CD14-positive monocyte (primary cell): ENCODE measurements around the gene VPS35L. TPM values are rescaled to one million over a fixed set of nuclear protein-coding genes. Genes with fewer than 3 reads are reported as not detected.
A peak's percentile ranks its signal among the peaks of the same experiment; 100 is the strongest.

Experiments
- DNase-seq, 3 donors: peaks; one replicate each; pipeline ENCODE4 v3.0.0-alpha.2; 2011 to 2022
- H2AFZ ChIP-seq: 2 replicates; pipeline ENCODE4 v1.6.0; 2012; ENCODE audit warnings: mild to moderate bottlenecking, low read depth, low read length, inconsistent platforms; ENCODE audit not compliant: insufficient read depth, poor library complexity, severe bottlenecking
- H3K27ac ChIP-seq, 2 donors: 1 replicate in 1 of 2; 2 replicates in 1 of 2; pipeline ENCODE4 v1.5.1; 2012 to 2013; ENCODE audit warnings: low read length in 2 of 2, control low read depth in 1 of 2, inconsistent platforms in 1 of 2, low read depth in 1 of 2, mild to moderate bottlenecking in 1 of 2
- H3K27me3 ChIP-seq, 2 donors: one replicate each; pipeline versions ENCODE4 v1.6.0 to v1.6.1; 2011 to 2013; ENCODE audit warnings: low read length in 2 of 2; ENCODE audit not compliant: control insufficient read depth in 2 of 2, insufficient read depth in 2 of 2
- H3K36me3 ChIP-seq, 2 donors: replicated peaks in 1 of 2; 1 replicate in 1 of 2; 2 replicates in 1 of 2; pipeline versions ENCODE4 v1.5.1 to v1.6.1; 2012 to 2013; ENCODE audit warnings: low read length in 2 of 2, control low read depth in 1 of 2, inconsistent platforms in 1 of 2, mild to moderate bottlenecking in 1 of 2; ENCODE audit not compliant: insufficient read depth in 2 of 2, control insufficient read depth in 1 of 2
- H3K4me1 ChIP-seq, 2 donors: 1 replicate in 1 of 2; 2 replicates in 1 of 2; pipeline versions ENCODE4 v1.5.1 to v1.6.1; 2012 to 2013; ENCODE audit warnings: low read length in 2 of 2, control low read depth in 1 of 2, inconsistent platforms in 1 of 2, mild to moderate bottlenecking in 1 of 2, moderate library complexity in 1 of 2; ENCODE audit not compliant: insufficient read depth in 2 of 2, control insufficient read depth in 1 of 2
- H3K4me2 ChIP-seq: replicated peaks from 2 replicates; pipeline ENCODE3; 2012; ENCODE audit warnings: low read length, moderate library complexity, mild to moderate bottlenecking; ENCODE audit not compliant: poor library complexity, severe bottlenecking; ENCODE audit errors: extremely low read depth
- H3K4me3 ChIP-seq, 3 experiments: fragments of 200-600 bp in 1 of 3; sonication (generic) in 1 of 3; replicated peaks in 1 of 3; 1 replicate in 2 of 3; 2 replicates in 1 of 3; pipeline ENCODE4 v1.5.1; 2011 to 2013; ENCODE audit warnings: low read length in 3 of 3, mild to moderate bottlenecking in 3 of 3, control low read depth in 2 of 3, low read depth in 2 of 3, inconsistent platforms in 1 of 3, moderate library complexity in 1 of 3
- H3K79me2 ChIP-seq: 2 replicates; pipeline ENCODE4 v1.6.0; 2012; ENCODE audit warnings: mild to moderate bottlenecking, control low read depth, inconsistent platforms, low read length, moderate library complexity; ENCODE audit not compliant: insufficient read depth
- H3K9ac ChIP-seq: 2 replicates; pipeline ENCODE4 v1.6.0; 2017; ENCODE audit warnings: low read length, mild to moderate bottlenecking; ENCODE audit not compliant: insufficient read depth, poor library complexity, severe bottlenecking
- H3K9me3 ChIP-seq, 2 donors: replicated peaks in 1 of 2; 1 replicate in 1 of 2; 2 replicates in 1 of 2; pipeline versions ENCODE4 v1.5.1 to v1.6.1; 2012 to 2013; ENCODE audit warnings: low read length in 2 of 2, control low read depth in 1 of 2; ENCODE audit not compliant: control insufficient read depth in 1 of 2, insufficient read depth in 1 of 2
- H4K20me1 ChIP-seq: 2 replicates; pipeline ENCODE4 v1.6.0; 2012; ENCODE audit warnings: mild to moderate bottlenecking, low read length, control low read depth, moderate library complexity; ENCODE audit not compliant: insufficient read depth
- H3K27ac Mint-ChIP-seq, 7 donors: one replicate each; pipeline ENCODE4 v1.8.0; 2020; ENCODE audit warnings: mild to moderate bottlenecking in 7 of 7, mixed read lengths in 7 of 7, moderate library complexity in 6 of 7, inconsistent platforms in 2 of 7
- H3K27me3 Mint-ChIP-seq, 3 donors: one replicate each; pipeline ENCODE4 v1.8.0; 2021 to 2022; ENCODE audit warnings: low read depth in 3 of 3, mild to moderate bottlenecking in 3 of 3, mixed read lengths in 3 of 3, moderate library complexity in 3 of 3, inconsistent platforms in 1 of 3
- H3K36me3 Mint-ChIP-seq, 2 donors: one replicate each; pipeline ENCODE4 v1.8.0; 2020; ENCODE audit warnings: mixed read lengths in 2 of 2, inconsistent platforms in 1 of 2, mild to moderate bottlenecking in 1 of 2
- H3K4me1 Mint-ChIP-seq: one replicate; pipeline ENCODE4 v1.8.0; 2020; ENCODE audit warnings: mild to moderate bottlenecking, mixed read lengths
- H3K4me3 Mint-ChIP-seq, 2 donors: one replicate each; pipeline ENCODE4 v1.8.0; 2020; ENCODE audit warnings: mild to moderate bottlenecking in 2 of 2, mixed read lengths in 2 of 2, moderate library complexity in 1 of 2
- H3K9me3 Mint-ChIP-seq, 7 donors: one replicate each; pipeline ENCODE4 v1.8.0; 2020 to 2022; ENCODE audit warnings: mixed read lengths in 7 of 7, mild to moderate bottlenecking in 6 of 7, moderate library complexity in 6 of 7, inconsistent platforms in 2 of 7
- CTCF ChIP-seq: fragments of 200-600 bp; IDR thresholded peaks from one replicate; pipeline ENCODE4 v1.8.0; 2022; ENCODE audit warnings: antibody characterized with exemption, mild to moderate bottlenecking
- WGBS: methylation state at CpG from one replicate; pipeline ENCODE4 v1.1.5; 2013; ENCODE audit warnings: missing lambda C conversion rate; ENCODE audit not compliant: insufficient coverage; 5-methylcytosine and 5-hydroxymethylcytosine counted together
- intact Hi-C, 2 donors: fragments of 100-400 bp; cut with micrococcal nuclease; formaldehyde crosslinking; loops; one replicate each; pipeline versions ENCODE4 v1.15.0 to v1.15.1; 2023
- polyA plus RNA-seq, 3 donors: library from polyadenylated mRNA; depleted of rRNA in 1 of 3; unstranded in 2 of 3; stranded (reverse) in 1 of 3; fragments of 300-500 nt in 2 of 3; fragments of >200 nt in 1 of 3; fragmentation: Illumina TruSeq in 2 of 3; gene quantifications; 1 replicate in 2 of 3; 2 replicates in 1 of 3; pipeline ENCODE4 v1.2.3, GENCODE V29; 2012 to 2021

VPS35L gene
- polyA plus RNA-seq, 3 donors, result 29.7 to 51.4 (median 48.8) TPM

- peaks cover 5% of the 10 kb centered on the region for H4K20me1 ChIP-seq
- no peak for DNase-seq
- no peak overlapping the region for H3K4me2 ChIP-seq
- no peak overlapping the region for H2AFZ ChIP-seq
- H3K9me3 ChIP-seq, result no peaks in the 10 kb centered on the region
- H3K36me3 ChIP-seq, result peaks cover 31 to 98% of the 10 kb centered on the region in 2 donors
- TF ChIP-seq CTCF, result no peak
- Mint-ChIP-seq H3K4me3 (no peak overlapping the region), H3K9me3 (peaks cover 0 to 2% (median 0%) of the 10 kb centered on the region in 7 donors), H3K27me3 (peaks cover 0 to 1% (median 0%) of the 10 kb centered on the region in 3 donors), H3K36me3 (peaks cover 70 to 83% of the 10 kb centered on the region in 2 donors), H3K27ac (no peak overlapping the region), H3K4me1 (no peaks in the 10 kb centered on the region)
- H3K9ac ChIP-seq, result no peak overlapping the region
- H3K4me1 ChIP-seq, result no peaks in the 10 kb centered on the region
- intact Hi-C loops, result no loop called here
- H3K27ac ChIP-seq, result no peak overlapping the region
- H3K79me2 ChIP-seq, result no peaks in the 10 kb centered on the region
- no peak overlapping the region for H3K4me3 ChIP-seq
- H3K27me3 ChIP-seq, result no peaks in the 10 kb centered on the region
- 100% methylated on average over 3 of the region's 5 CpGs for WGBS
Measured at GRCh38 chr16:19599968-19600716, 44.6 kb downstream of the VPS35L start.

DNA sequence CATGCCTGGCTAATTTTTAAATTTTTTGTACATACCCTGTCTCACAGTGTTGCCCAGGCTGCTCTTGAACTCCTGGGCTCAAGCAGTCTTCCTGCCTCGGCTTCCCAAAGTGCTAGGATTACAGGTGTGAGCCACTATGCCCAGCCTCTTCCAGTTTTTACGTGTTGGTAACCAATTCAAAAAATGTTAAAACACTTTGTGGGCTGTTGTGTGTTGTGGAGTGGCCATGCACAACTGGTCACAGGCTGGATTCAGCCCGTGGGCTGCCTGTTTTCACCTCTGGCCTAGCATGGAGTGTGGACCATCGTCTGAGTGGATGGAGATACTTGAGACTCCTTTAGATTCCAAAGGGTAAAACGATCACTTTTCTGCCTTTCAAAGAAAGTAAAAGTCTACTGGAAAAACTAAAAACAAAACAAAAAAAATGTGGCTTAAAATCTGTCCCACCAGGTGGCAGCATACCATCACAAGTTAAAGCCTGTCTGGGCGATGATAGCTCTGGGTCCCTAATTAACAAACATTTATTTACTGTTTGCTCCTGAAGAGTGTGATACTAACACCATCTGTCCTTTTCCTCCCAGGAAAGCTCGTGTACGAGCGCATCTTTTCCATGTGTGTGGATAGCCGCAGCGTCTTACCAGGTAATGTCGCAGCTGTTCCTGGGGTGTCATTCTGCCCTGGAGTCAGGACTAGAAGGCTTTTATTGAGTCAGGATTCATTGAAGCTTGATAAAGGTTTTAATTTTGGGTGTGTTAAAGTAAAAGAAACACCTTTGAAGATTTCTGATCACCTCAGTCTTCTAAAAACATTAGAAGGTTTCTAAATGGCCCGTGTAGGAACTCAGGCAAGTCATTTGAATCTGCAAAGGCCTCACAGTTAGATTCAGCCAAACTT is 45.8 kb downstream of the VPS35L start:
- H3K4me1 ChIP-seq, result no peaks in the 10 kb centered on the region
- intact Hi-C loops, result loop anchor here in 1 of 2 donors (1.0 kb wide), 1 partner anchor 285 kb away; no protein-coding TSS in a partner anchor
- H2AFZ ChIP-seq, result no peak overlapping the region
- H3K27me3 Mint-ChIP-seq, result peaks cover 0 to 1% (median 0%) of the 10 kb centered on the region in 3 donors
- H3K4me3 ChIP-seq, result no peak overlapping the region
- peaks cover 70 to 82% of the 10 kb centered on the region in 2 donors for H3K36me3 Mint-ChIP-seq
- peaks cover 5% of the 10 kb centered on the region for H4K20me1 ChIP-seq
- H3K9ac ChIP-seq, result no peak overlapping the region
- H3K9me3 ChIP-seq, result no peaks in the 10 kb centered on the region
- H3K27me3 ChIP-seq, result no peaks in the 10 kb centered on the region
- H3K4me2 ChIP-seq, result no peak overlapping the region
- no peak for DNase-seq
- peaks cover 26 to 98% of the 10 kb centered on the region in 2 donors for H3K36me3 ChIP-seq
- H3K27ac Mint-ChIP-seq, result no peak overlapping the region
- H3K4me1 Mint-ChIP-seq, result no peaks in the 10 kb centered on the region
- no peak overlapping the region for H3K27ac ChIP-seq
- H3K79me2 ChIP-seq, result no peaks in the 10 kb centered on the region
- peaks cover 0 to 2% (median 0%) of the 10 kb centered on the region in 7 donors for H3K9me3 Mint-ChIP-seq
- no peak overlapping the region for H3K4me3 Mint-ChIP-seq
- peak; percentile 35 for TF ChIP-seq CTCF
- WGBS, result 90% methylated on average over 5 of the region's 13 CpGs
